Natural killer cell treated with Interleukin-12 subunit alpha and Interleukin-12 subunit beta and Interleukin-15 and Interleukin-18, amount 100 ng/mL, for 72 hours (primary cell): ENCODE data around the gene ANO9. TPM values are rescaled to one million over a fixed set of nuclear protein-coding genes. Genes with fewer than 3 reads are reported as not detected.

Experiments
- ATAC-seq, 2 donors: fragments of 150-1000 bp; cut with Tn5 transposase in 1 of 2; sonication (Bioruptor Pico), chemical (Tn5 transposase) in 1 of 2; 2 replicates each; pipeline ENCODE4 v1.10.0; 2021
- DNase-seq: peaks from one replicate; pipeline ENCODE4 v3.0.0; 2022; ENCODE audit warnings: low spot score
- H3K27ac Mint-ChIP-seq, 2 donors: 1 replicate in 1 of 2; 2 replicates in 1 of 2; pipeline ENCODE4 v1.8.0; 2022; ENCODE audit warnings: mixed read lengths in 2 of 2, mild to moderate bottlenecking in 1 of 2, moderate library complexity in 1 of 2
- H3K27me3 Mint-ChIP-seq, 2 donors: 1 replicate in 1 of 2; 2 replicates in 1 of 2; pipeline ENCODE4 v1.8.0; 2022; ENCODE audit warnings: mixed read lengths in 2 of 2
- H3K36me3 Mint-ChIP-seq: one replicate; pipeline ENCODE4 v1.8.0; 2022; ENCODE audit warnings: mixed read lengths
- H3K4me1 Mint-ChIP-seq, 2 donors: 1 replicate in 1 of 2; 2 replicates in 1 of 2; pipeline ENCODE4 v1.8.0; 2022; ENCODE audit warnings: low read depth in 2 of 2, mixed read lengths in 2 of 2, mild to moderate bottlenecking in 1 of 2
- H3K4me3 Mint-ChIP-seq: one replicate; pipeline ENCODE4 v1.8.0; 2022; ENCODE audit warnings: mixed read lengths
- H3K9me3 Mint-ChIP-seq: 2 replicates; pipeline ENCODE4 v1.8.0; 2022; ENCODE audit warnings: mixed read lengths
- total RNA-seq, 2 donors: library from RNA; stranded (reverse); gene quantifications; one replicate each; pipeline ENCODE4 v1.2.3, GENCODE V29; 2022

The ANO9 gene
- total RNA-seq, 2 donors from 2014 or later: 2.4 to 6.7 TPM

DNA sequence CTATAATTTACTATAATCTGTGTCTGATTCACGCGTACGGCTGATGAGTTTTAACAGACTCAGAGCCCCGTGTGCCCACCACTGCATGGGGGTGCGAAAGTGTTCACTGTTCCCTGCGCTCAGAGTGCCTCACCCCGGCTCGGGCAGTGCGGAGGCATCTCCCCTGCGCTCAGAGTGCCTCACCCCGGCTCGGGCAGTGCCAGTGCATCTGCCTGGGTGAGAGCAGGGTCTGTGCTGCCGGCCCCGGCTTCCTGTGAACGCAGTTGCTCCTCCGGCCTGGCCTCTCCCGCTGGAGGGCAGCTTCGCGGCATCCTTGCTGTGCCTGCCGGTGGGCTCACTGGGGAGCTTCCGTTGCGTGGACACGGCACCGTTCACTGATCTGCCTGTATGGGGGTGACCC lies 22.5 kb upstream of the ANO9 start:
- Mint-ChIP-seq H3K4me3 (no peak overlapping the region), H3K4me1 (no peaks in the 10 kb centered on the region), H3K9me3 (no peaks in the 10 kb centered on the region), H3K36me3 (no peaks in the 10 kb centered on the region), H3K27me3 (no peaks in the 10 kb centered on the region), H3K27ac (no peak overlapping the region)
- DNase-seq (no peak), ATAC-seq (no peak)

DNA sequence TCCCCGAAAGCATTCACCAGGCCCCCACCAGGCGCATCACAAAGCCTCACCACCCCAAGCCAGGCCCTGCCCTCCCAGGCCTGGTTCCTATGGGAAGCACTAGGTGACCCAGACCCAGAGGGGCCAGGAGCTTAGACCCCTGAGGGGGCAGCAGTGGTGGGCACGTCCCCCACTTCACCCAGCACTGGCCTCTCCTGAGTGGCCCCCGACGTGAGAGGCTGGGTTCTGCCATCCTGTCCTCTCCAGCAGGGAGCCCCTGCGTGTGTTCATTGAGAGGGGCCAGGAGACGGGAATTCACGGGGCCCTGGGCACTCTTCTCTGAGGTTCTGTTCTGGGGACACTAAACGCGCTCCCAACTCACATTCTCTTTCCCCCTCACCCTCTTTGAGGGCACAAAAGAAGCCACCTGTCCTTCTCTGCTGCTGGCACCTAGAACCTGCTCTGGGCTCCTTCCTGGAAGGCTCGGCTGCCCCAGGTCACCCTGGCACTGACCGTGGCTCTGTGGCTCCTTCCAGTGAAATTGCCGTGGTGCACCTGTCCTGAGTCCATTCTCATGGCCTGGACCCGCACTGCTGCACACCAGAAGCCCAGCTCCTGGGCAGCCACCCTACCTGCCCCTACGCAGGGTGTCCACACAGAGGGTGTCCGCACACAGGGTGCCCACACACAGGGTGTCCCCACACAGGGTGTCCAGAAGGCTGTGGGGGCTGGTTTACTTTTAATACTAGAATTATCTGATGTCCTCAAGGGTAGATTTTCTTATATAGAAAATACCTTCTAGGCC lies 20.5 kb upstream of the ANO9 start:
- H3K27me3 Mint-ChIP-seq: no peaks in the 10 kb centered on the region
- peaks cover 4 to 7% of the 10 kb centered on the region in 2 donors for H3K4me1 Mint-ChIP-seq
- DNase-seq (no peak), ATAC-seq (peak in 1 of 2 donors; percentile 37)
- no peaks in the 10 kb centered on the region for H3K36me3 Mint-ChIP-seq
- no peak overlapping the region for H3K27ac Mint-ChIP-seq
- no peaks in the 10 kb centered on the region for H3K9me3 Mint-ChIP-seq
- H3K4me3 Mint-ChIP-seq: no peak overlapping the region

DNA sequence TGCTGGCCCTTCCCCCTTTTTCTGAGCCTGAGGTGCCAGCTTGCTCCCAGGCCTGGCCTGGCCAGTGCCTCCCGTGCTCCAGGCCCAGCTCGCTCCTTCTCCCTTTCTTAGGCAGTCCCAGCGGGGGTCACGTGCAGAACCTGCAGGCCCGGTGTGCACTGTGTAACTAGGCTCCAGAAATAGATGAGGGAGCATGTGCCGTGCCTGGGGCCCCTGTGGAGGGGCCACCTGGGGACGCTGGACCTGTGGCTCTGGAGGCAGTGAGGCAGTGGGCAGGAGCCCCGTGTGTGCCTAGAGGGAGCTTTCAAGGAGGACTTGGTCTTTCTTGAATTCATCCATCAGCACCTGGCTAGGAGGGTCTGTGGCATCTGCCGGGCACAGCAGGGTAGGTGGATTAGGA lies 19.8 kb upstream of the ANO9 start:
- DNase-seq (no peak), ATAC-seq (no peak)
- no peaks in the 10 kb centered on the region for H3K9me3 Mint-ChIP-seq
- H3K27me3 Mint-ChIP-seq: no peaks in the 10 kb centered on the region
- H3K4me3 Mint-ChIP-seq: no peak overlapping the region
- H3K36me3 Mint-ChIP-seq: no peaks in the 10 kb centered on the region
- H3K4me1 Mint-ChIP-seq: peaks cover 11 to 14% of the 10 kb centered on the region in 2 donors
- no peak overlapping the region for H3K27ac Mint-ChIP-seq

DNA sequence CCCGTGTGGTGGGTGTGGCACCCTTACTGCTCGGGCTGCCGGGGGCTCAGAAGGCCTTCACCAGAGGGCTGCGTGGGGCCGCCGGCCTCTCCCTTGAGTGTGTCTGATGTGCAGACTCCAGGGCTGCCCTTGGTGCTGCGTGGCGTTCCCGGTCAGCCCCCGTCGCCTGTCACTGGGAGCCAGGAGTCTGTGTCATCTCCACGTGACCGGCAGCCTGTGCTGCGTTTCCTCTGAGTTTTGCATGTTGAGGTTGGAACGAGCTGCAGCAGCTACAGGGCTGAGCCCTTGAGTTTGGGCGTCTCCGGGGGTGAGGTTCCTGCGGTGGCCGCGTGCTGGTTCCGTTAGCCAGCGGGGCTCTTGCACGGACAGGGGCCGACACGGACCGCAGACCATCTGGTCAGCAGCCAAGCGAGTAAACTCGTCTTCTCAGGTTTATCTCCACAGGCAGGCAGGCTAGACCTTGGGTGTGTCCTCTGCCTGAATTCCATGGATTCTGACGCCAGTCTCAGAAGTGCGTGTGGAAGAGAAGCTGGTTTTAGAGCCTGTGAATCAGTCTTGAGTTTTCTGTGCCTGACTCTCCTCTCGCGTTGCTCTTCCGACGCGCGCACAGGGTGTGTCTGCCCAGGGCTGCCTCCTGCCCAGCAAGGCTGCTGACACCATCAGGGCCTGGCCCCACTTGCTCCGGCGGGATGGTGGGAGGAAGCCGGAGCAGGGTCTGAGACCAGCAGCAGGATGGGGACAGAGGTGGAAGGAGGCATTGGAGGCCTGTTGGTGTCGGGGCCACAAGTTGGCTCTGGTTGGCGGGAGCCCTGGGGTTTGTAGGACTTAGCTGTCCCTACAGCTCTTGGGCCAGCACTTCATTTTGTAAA lies 18.8 kb upstream of the ANO9 start:
- peaks cover 17 to 20% of the 10 kb centered on the region in 2 donors for H3K4me1 Mint-ChIP-seq
- no peak overlapping the region for H3K27ac Mint-ChIP-seq
- no peaks in the 10 kb centered on the region for H3K27me3 Mint-ChIP-seq
- H3K9me3 Mint-ChIP-seq: no peaks in the 10 kb centered on the region
- ATAC-seq: no peak
- no peaks in the 10 kb centered on the region for H3K36me3 Mint-ChIP-seq
- H3K4me3 Mint-ChIP-seq: no peak overlapping the region
- no peak for DNase-seq

DNA sequence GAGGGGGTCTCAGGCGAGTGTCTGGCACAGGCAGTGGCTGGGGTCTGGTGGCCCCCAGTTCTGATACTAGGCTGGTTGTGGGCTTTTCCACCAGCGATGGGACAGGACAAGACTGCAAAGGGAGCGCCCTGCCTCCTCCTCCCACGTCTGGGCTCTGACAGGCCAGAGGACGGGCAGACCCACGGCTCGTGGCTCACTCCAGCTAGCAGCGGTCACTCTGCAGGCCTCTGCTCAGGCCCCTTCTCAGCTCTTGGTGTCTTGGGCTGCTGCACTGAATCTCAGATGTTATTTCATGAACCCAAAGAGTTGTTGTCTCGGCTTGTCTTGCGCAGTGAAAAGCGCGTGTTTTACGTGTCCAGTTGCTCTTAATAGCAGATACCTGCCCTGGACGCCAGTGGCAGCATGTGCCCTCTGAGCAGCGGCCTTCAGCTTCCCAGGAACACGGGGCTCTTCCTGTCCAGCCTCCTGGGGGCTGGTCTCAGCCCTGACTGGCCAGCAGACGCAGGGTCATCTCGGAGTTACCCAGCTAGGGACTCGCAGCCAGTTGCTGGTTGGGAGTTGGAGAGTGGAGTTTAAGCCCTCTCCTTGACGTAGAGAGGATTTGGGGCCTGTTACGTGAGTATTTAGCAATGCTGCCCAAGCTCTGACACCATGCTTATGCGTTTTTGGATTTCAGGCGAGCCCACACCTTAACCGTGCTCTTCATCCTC lies 17.9 kb upstream of the ANO9 start:
- Mint-ChIP-seq H3K4me3 (no peak overlapping the region), H3K27me3 (no peaks in the 10 kb centered on the region), H3K4me1 (peaks cover 21 to 22% of the 10 kb centered on the region in 2 donors), H3K9me3 (no peaks in the 10 kb centered on the region), H3K27ac (no peak overlapping the region), H3K36me3 (no peaks in the 10 kb centered on the region)
- ATAC-seq (no peak), DNase-seq (no peak)

DNA sequence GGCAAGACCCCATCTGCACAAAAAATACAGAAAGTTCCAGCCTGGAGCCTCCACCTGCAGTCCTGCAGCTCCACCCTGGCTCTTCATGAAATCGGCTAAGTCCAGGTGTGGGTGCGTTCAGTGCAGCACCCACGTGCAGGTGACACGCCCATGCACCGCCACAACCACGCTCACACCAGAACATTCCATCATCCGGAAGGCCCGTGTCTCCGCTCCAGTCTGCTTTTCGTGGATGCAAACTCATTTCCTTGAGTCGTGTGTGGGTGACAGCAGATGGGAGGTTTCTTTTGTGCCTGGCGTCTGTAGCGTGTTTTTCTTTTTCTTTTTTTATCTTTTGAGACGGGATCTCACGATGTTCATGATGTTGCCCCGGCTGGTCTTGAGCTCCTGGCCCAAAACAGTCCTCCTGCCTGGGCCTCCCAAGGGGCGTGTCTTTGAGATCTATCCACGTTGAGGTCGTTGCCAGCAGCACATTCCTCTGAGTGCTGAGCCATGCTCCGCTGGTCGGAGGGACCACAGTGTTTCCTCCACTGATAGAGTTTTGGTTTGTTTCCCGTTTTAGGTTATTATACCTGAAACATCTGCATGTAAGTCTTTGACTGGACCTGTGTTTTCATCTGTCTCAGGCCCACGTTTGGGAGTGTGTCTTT lies 15.4 kb upstream of the ANO9 start:
- Mint-ChIP-seq H3K27ac (peak overlapping the region in 1 of 2 donors; percentile 62), H3K27me3 (no peaks in the 10 kb centered on the region), H3K4me3 (peak overlapping the region; percentile 45), H3K4me1 (peaks cover 24 to 27% of the 10 kb centered on the region in 2 donors), H3K36me3 (peaks cover 5% of the 10 kb centered on the region), H3K9me3 (no peaks in the 10 kb centered on the region)
- DNase-seq: no peak
- no peak for ATAC-seq

DNA sequence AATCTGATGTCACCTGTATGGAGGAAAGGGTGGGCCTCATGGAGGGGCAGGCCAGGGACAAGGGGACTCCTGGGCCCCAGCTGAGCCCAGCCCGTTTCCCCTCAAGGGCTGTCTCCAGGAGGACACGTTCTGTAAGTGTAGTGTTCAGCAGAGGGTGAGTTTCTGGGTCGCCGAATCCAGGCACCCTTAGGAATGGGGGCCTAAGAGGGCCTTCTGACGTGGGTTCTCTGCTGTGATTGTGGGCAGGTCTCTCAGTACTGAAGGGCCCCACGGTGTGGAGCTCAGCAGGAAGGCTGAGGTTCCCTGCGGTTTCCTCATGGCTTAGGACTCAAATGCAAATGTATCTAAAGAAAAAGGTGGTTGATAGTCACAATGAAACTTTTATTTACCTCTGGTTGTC lies 14.7 kb upstream of the ANO9 start:
- Mint-ChIP-seq H3K27ac (peak overlapping the region; percentile 60 to 62), H3K4me1 (peaks cover 25 to 27% of the 10 kb centered on the region in 2 donors), H3K4me3 (peak overlapping the region; percentile 45), H3K27me3 (no peaks in the 10 kb centered on the region), H3K9me3 (no peaks in the 10 kb centered on the region), H3K36me3 (peaks cover 5% of the 10 kb centered on the region)
- DNase-seq: no peak
- peak; percentile 69 to 81 for ATAC-seq

DNA sequence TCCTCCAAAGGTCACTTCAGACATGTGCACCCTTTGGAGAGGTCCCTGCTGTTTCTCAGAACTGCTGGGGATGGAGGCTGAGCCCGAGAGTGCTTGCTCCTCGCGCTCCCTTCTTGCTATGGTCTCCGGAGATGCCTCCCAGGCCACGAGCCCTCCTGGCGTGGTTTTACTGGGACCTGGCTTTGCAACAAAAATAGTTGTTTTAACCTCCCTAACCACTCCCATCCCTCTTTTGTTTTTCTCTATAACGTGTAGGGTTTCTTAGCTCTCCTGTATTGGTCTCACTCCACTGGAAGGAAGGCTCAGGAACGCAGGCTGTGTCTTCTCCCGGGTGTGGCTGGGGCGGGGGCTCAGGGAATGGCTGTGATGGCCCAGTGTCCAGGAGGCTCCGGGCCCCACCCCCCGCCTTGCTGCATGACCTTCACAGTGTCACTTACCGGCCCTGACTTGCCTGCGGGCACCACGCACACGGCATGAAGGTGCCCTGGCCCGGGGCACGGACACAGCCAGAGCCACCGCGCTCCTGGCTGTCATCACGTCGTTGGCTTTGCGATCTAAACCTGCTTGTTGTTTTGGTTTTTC lies 13.8 kb upstream of the ANO9 start:
- H3K4me1 Mint-ChIP-seq: peaks cover 33 to 36% of the 10 kb centered on the region in 2 donors
- no peak overlapping the region for H3K27ac Mint-ChIP-seq
- DNase-seq (no peak), ATAC-seq (no peak)
- no peak overlapping the region for H3K4me3 Mint-ChIP-seq
- H3K9me3 Mint-ChIP-seq: no peaks in the 10 kb centered on the region
- peaks cover 11% of the 10 kb centered on the region for H3K36me3 Mint-ChIP-seq
- no peaks in the 10 kb centered on the region for H3K27me3 Mint-ChIP-seq

DNA sequence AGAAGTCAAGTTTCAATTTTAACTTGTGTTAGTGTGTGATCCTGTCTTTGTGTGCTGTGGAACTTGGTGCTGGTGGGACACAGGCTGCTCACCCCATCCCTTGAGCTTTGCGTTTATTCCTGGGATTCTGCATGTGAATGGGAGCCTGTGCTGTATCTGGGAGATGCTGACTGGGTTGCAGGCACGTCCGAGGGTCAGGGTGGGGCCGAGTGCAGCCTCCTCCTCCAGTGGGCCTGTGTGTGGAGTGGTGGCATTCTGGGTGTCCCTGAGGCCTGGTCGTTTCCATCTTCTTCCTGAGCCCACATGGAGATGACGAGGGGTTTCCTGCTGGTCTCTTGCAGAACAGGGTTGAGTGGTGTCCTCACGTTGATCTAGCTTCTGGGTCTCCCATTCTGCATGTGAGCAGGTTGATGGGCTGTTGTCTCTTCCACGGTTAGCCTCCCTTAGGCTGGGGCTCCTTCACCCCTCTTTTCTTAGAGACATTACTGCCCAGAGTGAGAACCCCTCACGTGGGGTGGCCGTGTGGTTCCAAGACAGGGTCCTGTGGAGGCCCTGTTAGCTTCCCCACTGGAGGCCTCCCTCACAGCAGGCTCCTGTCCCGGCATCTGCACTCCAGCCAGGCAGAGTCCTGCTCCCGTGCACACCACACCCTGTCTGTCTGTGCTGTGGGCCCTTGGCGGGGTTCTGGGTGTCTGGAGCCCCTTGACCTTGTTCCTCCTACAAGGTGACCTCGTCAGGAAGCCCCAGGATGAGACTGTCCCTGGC lies 13.2 kb upstream of the ANO9 start:
- no peak for ATAC-seq
- H3K4me3 Mint-ChIP-seq: no peak overlapping the region
- no peak for DNase-seq
- peaks cover 11% of the 10 kb centered on the region for H3K36me3 Mint-ChIP-seq
- no peaks in the 10 kb centered on the region for H3K27me3 Mint-ChIP-seq
- H3K9me3 Mint-ChIP-seq: no peaks in the 10 kb centered on the region
- no peak overlapping the region for H3K27ac Mint-ChIP-seq
- H3K4me1 Mint-ChIP-seq: peaks cover 33 to 37% of the 10 kb centered on the region in 2 donors

DNA sequence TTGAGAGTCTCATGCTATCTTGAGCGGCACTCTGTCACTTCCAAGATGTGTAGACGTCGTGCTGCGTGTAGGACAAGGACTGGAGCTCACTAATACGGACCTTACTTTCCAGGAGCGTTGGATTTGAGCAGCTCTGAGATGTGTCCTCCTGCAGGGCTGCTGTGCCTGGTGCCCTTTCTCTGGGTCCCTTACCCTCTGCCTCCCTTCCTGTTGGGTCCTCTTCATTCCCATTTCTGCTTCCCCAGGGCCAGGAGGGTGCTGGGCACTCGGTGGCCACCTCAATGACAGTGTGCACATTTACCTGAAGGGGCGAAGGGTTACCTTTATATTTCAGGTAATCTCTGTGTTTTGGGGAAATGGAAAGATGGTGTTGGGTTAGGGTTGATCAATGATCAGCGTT lies 12.2 kb upstream of the ANO9 start:
- no peak overlapping the region for H3K4me3 Mint-ChIP-seq
- H3K4me1 Mint-ChIP-seq: peaks cover 33 to 37% of the 10 kb centered on the region in 2 donors
- H3K27ac Mint-ChIP-seq: no peak overlapping the region
- H3K36me3 Mint-ChIP-seq: peaks cover 11% of the 10 kb centered on the region
- DNase-seq: no peak
- no peak for ATAC-seq
- no peaks in the 10 kb centered on the region for H3K9me3 Mint-ChIP-seq
- H3K27me3 Mint-ChIP-seq: no peaks in the 10 kb centered on the region

DNA sequence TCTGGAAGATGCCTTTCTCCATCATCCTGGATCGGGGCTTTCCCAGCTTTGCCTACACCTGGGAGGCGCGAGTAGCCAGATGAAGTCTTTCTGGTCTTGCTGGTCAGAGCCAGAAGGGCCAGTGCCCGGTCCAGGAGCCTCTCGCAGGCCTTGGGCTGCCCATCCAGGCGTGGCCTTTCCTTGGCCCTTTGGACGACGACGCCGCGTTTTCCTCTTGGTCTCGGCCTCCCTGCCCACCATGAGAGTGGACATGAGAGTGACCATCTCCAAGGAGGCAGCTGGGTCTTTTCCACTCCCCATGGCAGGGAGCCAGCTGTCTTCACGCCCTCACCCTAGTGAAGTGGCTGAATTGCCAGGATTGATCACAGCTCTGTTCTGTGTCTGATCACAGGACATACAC lies 11.8 kb upstream of the ANO9 start:
- H3K27ac Mint-ChIP-seq: no peak overlapping the region
- H3K4me3 Mint-ChIP-seq: no peak overlapping the region
- H3K36me3 Mint-ChIP-seq: peaks cover 11% of the 10 kb centered on the region
- no peaks in the 10 kb centered on the region for H3K9me3 Mint-ChIP-seq
- no peaks in the 10 kb centered on the region for H3K27me3 Mint-ChIP-seq
- H3K4me1 Mint-ChIP-seq: peaks cover 33 to 37% of the 10 kb centered on the region in 2 donors
- ATAC-seq (no peak), DNase-seq (no peak)

DNA sequence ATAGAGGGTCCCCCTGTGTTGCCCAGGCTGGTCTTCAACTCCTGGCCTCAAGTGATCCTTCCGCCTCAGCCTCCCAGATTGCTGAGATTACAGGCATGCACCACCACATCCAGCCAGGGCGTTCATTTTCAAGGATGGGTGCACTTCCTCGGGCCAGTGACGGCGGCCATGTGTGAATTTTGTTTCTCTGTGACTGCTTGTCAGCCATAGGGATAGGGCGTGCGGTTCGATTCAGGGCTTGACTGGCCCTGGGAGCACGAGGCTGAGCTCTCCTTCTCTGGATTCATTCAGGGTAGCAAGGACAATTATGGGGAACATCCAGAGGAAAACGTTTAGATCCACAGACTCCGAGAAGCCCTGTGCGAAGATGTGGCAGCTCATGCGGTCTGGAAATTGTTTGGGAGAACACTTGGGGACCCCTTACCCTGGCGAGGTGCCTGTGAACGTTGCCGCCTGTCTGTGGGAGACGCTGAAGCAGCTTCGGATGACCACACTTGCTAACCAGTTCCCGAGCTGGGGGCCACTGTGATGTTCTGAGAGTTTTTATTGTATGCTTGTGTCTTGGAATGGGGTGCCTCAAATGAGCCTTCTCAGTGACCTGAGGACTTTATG lies 11.2 kb upstream of the ANO9 start:
- DNase-seq (peak; percentile 59), ATAC-seq (no peak)
- peaks cover 11% of the 10 kb centered on the region for H3K36me3 Mint-ChIP-seq
- no peak overlapping the region for H3K27ac Mint-ChIP-seq
- no peaks in the 10 kb centered on the region for H3K27me3 Mint-ChIP-seq
- no peak overlapping the region for H3K4me3 Mint-ChIP-seq
- peaks cover 33 to 37% of the 10 kb centered on the region in 2 donors for H3K4me1 Mint-ChIP-seq
- H3K9me3 Mint-ChIP-seq: no peaks in the 10 kb centered on the region
